ENCODE measurements around the gene AIDA. TPM values are rescaled to one million over a fixed set of nuclear protein-coding genes. Genes with fewer than 3 reads are reported as not detected.
A peak's percentile ranks its signal among the peaks of the same experiment; 100 is the strongest.
"Not testable (repeated sequence)": the region's sequence is repeated elsewhere in the genome, so short reads cannot be mapped to it uniquely, and the experiment has no call there.

AIDA gene
- 10 to 100 TPM; 47.6 to 47.8 TPM for total RNA-seq

DNA sequence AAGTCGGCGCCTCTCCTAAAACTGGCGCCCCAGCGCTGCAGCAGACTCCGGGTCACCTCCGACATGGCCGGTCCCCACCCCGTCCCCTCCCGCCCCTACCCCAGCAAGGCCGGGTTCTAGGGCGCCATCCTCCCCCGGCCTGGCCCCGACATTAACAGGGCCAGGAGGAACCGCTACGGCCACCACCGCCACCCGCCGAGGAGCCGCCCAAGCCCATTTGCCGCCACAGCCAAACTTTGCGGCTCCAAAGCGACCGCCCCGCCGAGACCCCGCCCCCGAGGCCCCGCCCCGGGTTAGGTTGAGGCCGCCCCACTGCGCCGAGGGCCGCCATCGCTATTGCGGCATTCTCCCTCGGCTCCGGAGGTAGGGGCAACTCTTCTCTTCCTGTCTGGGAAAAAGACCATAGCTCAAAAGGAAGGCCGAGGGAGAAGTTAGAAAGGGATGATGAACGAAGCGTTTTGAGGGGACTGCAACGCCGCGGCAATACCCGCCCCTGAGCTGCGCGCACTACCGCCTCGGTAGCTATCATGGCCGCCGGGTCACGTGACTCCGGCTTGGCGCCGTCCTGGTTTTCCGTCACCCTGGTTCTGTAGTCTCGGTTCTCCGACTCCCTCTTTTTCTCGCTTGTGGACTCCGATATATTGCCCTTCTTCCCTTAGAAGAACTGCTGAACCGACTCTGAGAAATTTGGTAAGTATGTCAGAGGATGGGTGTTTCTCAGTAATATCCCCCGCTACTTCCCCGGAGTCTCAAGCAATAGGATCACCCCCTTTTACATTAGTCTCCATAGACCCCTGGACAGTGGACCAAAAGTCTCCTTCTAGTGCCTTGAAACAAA lies at the start of gene AIDA, which contains the start of gene BROX:
TSS of gene AIDA (minus strand) at position 239 of the 838 bp plus-strand sequence. CDS start at position 65, 174 bp downstream.
TSS of gene BROX (plus strand) at position 312 of the 838 bp plus-strand sequence. CDS start 3,136 bp downstream, outside the sequence.
- DNase-seq (peak; percentile 93), ATAC-seq (peak; percentile 80)
- CTCF ChIA-PET = interaction anchor here (1.3 to 1.8 kb wide), 4 partner anchors 20 to 68 kb away, joined by 3 to 9 read pairs (median 5); no protein-coding TSS in a partner anchor
- Mint-ChIP-seq H3K4me3 (peak within 1 kb of the TSS; percentile 92), H3K9me3 (ENCODE audit: low read depth) (no peaks in the 10 kb centered on the region), H3K4me1 (peaks cover 43% of the 10 kb centered on the region), H3K36me3 (peaks cover 42% of the 10 kb centered on the region), H3K27me3 (no peaks in the 10 kb centered on the region), H3K27ac (peak within 1 kb of the TSS; percentile 98)

GRCh38 chr1:222761083-222761482 lies 48.8 kb upstream of the AIDA start:
- no peak for ATAC-seq
- H3K27me3 Mint-ChIP-seq = peaks cover 31% of the 10 kb centered on the region
- no peaks in the 10 kb centered on the region for H3K36me3 Mint-ChIP-seq
- no peaks in the 10 kb centered on the region for H3K9me3 Mint-ChIP-seq (ENCODE audit: low read depth)
- H3K27ac Mint-ChIP-seq = no peak overlapping the region
- H3K4me1 Mint-ChIP-seq = no peaks in the 10 kb centered on the region
- no peak for DNase-seq
- no peak overlapping the region for H3K4me3 Mint-ChIP-seq
- CTCF ChIA-PET = interaction anchor here (0.7 kb wide), 1 partner anchor 373 kb away, joined by 3 read pairs; no protein-coding TSS in a partner anchor

- Mint-ChIP-seq H3K27ac (no peak overlapping the region), H3K4me3 (no peak overlapping the region), H3K27me3 (peaks cover 37% of the 10 kb centered on the region), H3K4me1 (no peaks in the 10 kb centered on the region), H3K9me3 (ENCODE audit: low read depth) (no peaks in the 10 kb centered on the region), H3K36me3 (no peaks in the 10 kb centered on the region)
- DNase-seq = no peak
- CTCF ChIA-PET = no interaction called here
- ATAC-seq = no peak
These were observed 47.3 kb upstream of the AIDA start for GRCh38 chr1:222759451-222760035.

DNA sequence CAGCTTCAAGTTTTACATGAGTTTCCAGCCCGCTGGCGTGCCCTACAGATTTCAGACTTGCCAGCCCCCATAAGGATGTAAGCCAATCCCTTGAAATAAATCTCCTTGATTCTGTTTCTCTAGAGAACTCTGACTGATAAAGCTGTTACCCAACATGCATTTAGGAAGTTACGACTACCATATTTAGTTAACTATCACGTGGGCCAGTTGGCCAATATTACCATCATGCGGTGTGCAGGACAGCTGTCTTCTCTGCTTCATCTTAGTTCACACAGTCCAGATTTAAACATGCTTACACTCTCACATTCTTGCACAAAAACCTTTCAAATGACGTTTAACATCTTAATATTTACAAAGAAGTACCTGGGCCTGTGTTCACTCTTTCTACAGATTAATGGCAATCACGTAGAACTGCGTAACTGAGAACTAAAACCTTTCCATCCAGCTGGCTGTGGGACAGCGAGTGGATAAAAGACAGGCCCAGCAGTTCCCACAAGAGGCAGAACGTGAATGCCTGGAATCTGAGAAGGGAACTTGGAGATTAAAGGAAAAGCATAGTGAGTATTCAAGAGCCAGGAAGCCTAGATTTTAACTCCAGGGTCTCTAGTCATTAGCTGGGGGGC lies 45.5 kb upstream of the AIDA start:
- peaks cover 22% of the 10 kb centered on the region for H3K27me3 Mint-ChIP-seq
- CTCF ChIA-PET = interaction anchor here (1.6 kb wide), 1 partner anchor 37 kb away, joined by 3 read pairs; no protein-coding TSS in a partner anchor

DNA sequence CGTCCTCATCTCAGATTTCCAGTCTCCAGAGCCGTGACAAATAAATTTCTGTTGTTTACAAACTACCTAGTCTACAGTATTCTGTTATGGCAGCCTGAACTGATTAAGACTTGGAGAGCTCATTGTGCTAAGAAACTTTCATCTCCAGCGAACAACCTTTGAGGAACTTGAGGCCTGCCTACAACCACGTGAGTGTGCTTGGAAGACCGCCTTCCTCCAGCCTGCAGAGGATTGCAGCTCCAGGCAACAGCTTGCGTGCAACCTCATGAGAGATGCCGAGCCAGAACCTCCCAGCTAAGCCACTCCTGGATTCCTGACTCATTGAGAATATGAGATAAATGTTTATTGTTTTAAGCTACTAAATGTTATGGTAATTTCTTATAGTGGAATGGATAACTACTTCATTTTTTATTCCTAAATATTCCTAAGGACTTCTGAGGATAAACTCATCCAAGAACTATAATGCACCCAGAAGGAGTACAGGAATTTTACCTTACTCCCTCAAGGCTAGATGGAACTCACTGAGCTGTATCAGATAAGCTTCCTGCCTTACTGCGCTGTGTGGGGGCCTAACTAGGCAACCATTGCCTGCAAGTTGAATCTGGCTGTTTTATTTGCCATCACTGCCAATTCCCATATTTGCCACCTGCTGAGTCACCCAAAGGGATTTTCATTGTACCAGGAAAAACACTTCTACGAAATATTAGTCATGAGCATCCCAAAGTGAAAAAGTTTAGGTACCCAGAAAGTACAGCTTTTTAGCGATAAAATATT lies 42.3 kb upstream of the AIDA start:
- no peak for ATAC-seq
- Mint-ChIP-seq H3K36me3 (no peaks in the 10 kb centered on the region), H3K4me3 (no peak overlapping the region), H3K9me3 (ENCODE audit: low read depth) (no peaks in the 10 kb centered on the region), H3K27me3 (peaks cover 16% of the 10 kb centered on the region), H3K27ac (no peak overlapping the region), H3K4me1 (no peaks in the 10 kb centered on the region)
- no peak for DNase-seq
- CTCF ChIA-PET = interaction anchor here (0.5 kb wide), 1 partner anchor 1716 kb away, joined by 3 read pairs; no protein-coding TSS in a partner anchor

More for the DNA sequence above, 45.5 kb upstream of the AIDA start:
- H3K36me3 Mint-ChIP-seq = no peaks in the 10 kb centered on the region
- H3K9me3 Mint-ChIP-seq (ENCODE audit: low read depth) = no peaks in the 10 kb centered on the region
- no peak overlapping the region for H3K4me3 Mint-ChIP-seq
- DNase-seq (no peak), ATAC-seq (no peak)
- no peaks in the 10 kb centered on the region for H3K4me1 Mint-ChIP-seq
- H3K27ac Mint-ChIP-seq = no peak overlapping the region

DNA sequence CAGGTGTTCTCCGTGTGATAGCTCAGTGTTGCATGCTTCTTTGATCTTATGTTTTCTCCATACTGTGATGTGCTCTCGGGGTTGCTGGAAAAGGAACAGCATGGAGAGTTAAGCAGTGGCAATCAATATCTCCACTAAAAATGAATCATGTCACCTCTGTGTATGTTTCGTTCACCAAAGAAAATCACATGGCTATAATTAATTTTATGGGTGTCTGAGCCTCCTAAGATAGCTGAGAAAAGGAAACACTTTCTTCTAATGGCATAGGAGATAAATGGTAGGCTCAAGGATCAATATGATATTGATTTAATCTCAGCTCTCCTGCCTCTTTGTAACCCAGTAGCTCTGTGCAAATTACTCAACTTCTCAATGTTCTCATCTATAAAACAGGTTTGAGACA lies 39.0 kb upstream of the AIDA start:
- H3K4me3 Mint-ChIP-seq = no peak overlapping the region
- H3K36me3 Mint-ChIP-seq = no peaks in the 10 kb centered on the region
- H3K27me3 Mint-ChIP-seq = peaks cover 21% of the 10 kb centered on the region
- no peak overlapping the region for H3K27ac Mint-ChIP-seq
- ATAC-seq (no peak), DNase-seq (no peak)
- CTCF ChIA-PET = no interaction called here
- no peaks in the 10 kb centered on the region for H3K4me1 Mint-ChIP-seq
- no peaks in the 10 kb centered on the region for H3K9me3 Mint-ChIP-seq (ENCODE audit: low read depth)

DNA sequence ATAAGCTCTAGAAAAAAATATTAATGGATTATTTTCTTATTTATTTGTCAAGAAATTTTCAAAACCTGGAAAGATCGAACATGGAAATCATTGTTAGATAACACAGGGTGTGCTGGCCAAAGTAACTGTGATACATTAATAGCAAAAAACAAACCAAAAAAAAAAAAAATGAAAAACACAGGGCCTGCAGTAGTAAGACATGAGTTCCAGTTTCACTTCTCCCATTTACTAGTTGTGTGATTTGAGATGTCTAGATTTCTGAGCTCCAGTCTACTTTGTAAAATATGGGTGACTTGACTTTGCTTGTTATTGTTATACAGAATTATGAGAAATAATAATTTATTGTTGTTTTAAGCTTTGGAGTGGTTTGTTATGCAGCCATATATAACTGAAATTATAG lies 38.4 kb upstream of the AIDA start:
- CTCF ChIA-PET = no interaction called here
- ATAC-seq (no peak), DNase-seq (no peak)
- peaks cover 17% of the 10 kb centered on the region for H3K27me3 Mint-ChIP-seq
- H3K36me3 Mint-ChIP-seq = no peaks in the 10 kb centered on the region
- H3K4me3 Mint-ChIP-seq = no peak overlapping the region
- H3K9me3 Mint-ChIP-seq (ENCODE audit: low read depth) = no peaks in the 10 kb centered on the region
- H3K27ac Mint-ChIP-seq = no peak overlapping the region
- no peaks in the 10 kb centered on the region for H3K4me1 Mint-ChIP-seq

DNA sequence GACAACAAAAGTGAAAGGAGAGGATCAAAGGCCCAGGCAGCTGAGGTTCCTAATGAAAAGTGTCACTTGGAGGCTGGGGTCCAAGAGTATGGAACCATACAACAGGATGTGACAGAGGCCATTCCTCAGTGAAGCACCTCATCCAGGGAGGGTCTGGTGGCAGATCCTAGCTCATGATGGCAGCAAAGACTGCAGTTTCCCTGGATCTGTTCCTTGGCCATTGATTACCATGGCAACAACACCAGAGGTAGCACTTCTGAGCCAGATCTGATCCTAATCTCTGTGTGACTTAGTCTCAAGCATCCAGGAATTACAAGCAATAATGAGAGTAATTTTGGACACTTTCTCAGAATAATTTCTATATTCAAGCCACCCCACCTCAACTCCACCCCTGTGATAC lies 37.6 kb upstream of the AIDA start:
- H3K4me1 Mint-ChIP-seq = no peaks in the 10 kb centered on the region
- CTCF ChIA-PET = interaction anchor here (0.8 kb wide), 1 partner anchor 165 kb away, joined by 3 read pairs; no protein-coding TSS in a partner anchor
- H3K4me3 Mint-ChIP-seq = no peak overlapping the region
- no peaks in the 10 kb centered on the region for H3K36me3 Mint-ChIP-seq
- H3K27me3 Mint-ChIP-seq = peaks cover 13% of the 10 kb centered on the region
- no peak overlapping the region for H3K27ac Mint-ChIP-seq
- no peak for ATAC-seq
- no peak for DNase-seq
- no peaks in the 10 kb centered on the region for H3K9me3 Mint-ChIP-seq (ENCODE audit: low read depth)

- not testable (repeated sequence) for ATAC-seq; H3K36me3 Mint-ChIP-seq; DNase-seq; H3K27ac Mint-ChIP-seq; H3K9me3 Mint-ChIP-seq (ENCODE audit: low read depth); H3K4me3 Mint-ChIP-seq; H3K4me1 Mint-ChIP-seq; H3K27me3 Mint-ChIP-seq
- CTCF ChIA-PET = interaction anchor here (0.7 kb wide), 1 partner anchor 382 kb away, joined by 3 read pairs; no protein-coding TSS in a partner anchor
These were observed 29.6 kb upstream of the AIDA start for GRCh38 chr1:222741630-222742457.

GRCh38 chr1:222739929-222740328 lies 27.6 kb upstream of the AIDA start:
- CTCF ChIA-PET = interaction anchor here (1.1 to 2.6 kb wide), 2 partner anchors 26 to 342 kb away, joined by 3 to 10 read pairs; no protein-coding TSS in a partner anchor
- Mint-ChIP-seq H3K9me3 (ENCODE audit: low read depth) (no peaks in the 10 kb centered on the region), H3K27ac (no peak overlapping the region), H3K4me1 (peaks cover 2% of the 10 kb centered on the region), H3K36me3 (peaks cover 3% of the 10 kb centered on the region), H3K4me3 (no peak overlapping the region), H3K27me3 (no peaks in the 10 kb centered on the region)
- DNase-seq = no peak
- no peak for ATAC-seq

DNA sequence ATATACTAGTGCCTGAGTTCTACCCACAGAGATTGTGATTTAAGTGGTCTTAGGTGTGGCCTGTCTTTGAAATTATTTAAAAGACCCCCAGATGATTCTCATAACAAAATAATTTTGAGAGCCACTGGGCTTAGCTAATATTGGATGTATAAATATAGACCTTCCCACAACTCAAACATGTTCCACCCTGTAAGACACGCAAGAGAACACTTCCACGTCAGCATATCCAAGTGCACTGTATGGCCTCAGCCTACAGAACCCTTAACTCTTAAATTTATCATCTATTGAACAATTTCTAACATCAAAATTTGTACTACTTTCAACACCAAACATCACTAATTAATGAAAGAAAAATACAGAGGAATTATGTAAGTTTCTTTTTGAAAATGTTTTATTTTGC lies 27.2 kb upstream of the AIDA start:
- no peaks in the 10 kb centered on the region for H3K9me3 Mint-ChIP-seq (ENCODE audit: low read depth)

DNA sequence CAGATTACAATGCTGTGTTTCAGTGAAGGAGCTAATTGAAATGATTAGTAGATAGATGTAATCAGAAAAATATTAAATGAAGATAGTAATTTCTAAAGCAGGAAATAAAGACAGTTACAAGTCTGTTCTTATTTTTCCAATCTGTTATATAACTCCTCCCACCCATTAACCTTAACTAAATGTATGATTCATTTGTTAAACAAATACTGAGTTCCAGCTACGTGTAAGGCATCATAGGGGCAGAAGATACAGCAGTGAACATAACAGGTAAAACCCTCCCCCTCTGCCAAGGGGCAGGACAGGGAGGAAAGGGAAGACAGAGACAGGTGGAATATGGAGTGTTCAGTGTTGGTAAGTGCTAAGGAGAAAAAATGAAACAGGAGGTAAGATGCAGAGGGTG lies 24.7 kb upstream of the AIDA start, which contains the start of gene FAM177B:
TSS of gene FAM177B (plus strand) at position 231 of the 400 bp plus-strand sequence. CDS start 9,344 bp downstream, outside the sequence.
- H3K4me1 Mint-ChIP-seq = peaks cover 11% of the 10 kb centered on the region
- H3K36me3 Mint-ChIP-seq = peaks cover 18% of the 10 kb centered on the region
- H3K4me3 Mint-ChIP-seq = no peak within 1 kb of the TSS
- DNase-seq = no peak
- no peaks in the 10 kb centered on the region for H3K9me3 Mint-ChIP-seq (ENCODE audit: low read depth)
- ATAC-seq = no peak
- no peak within 1 kb of the TSS for H3K27ac Mint-ChIP-seq
- H3K27me3 Mint-ChIP-seq = no peaks in the 10 kb centered on the region
- CTCF ChIA-PET = interaction anchor here (0.8 to 1.2 kb wide), 3 partner anchors 10 to 387 kb away, joined by 3 to 5 read pairs (median 3); no protein-coding TSS in a partner anchor

More for the DNA sequence above, 27.2 kb upstream of the AIDA start:
- Mint-ChIP-seq H3K4me1 (peaks cover 2% of the 10 kb centered on the region), H3K27ac (no peak overlapping the region), H3K36me3 (peaks cover 5% of the 10 kb centered on the region), H3K4me3 (no peak overlapping the region), H3K27me3 (no peaks in the 10 kb centered on the region)
- DNase-seq = no peak
- CTCF ChIA-PET = interaction anchor here (1.1 to 2.6 kb wide), 5 partner anchors 22 to 385 kb away, joined by 3 to 10 read pairs (median 3); no protein-coding TSS in a partner anchor
- no peak for ATAC-seq

Measured in activated CD8-positive, alpha-beta memory T cell treated with anti-CD3 and anti-CD28 coated beads, Interleukin-2, amount 10 ng/mL, durations not matched to agents 7 days and 5 days (primary cell).